Caco-2 (cell line): ENCODE measurements around the gene CD1B. TPM values are rescaled to one million over a fixed set of nuclear protein-coding genes. Genes with fewer than 3 reads are reported as not detected.

ENCODE experiments used
- BruUV-seq: library from RNA; stranded (reverse); fragments of 400-500 nt; replicated peaks from 2 replicates; lab custom pipeline; 2021; lab: Mats Ljungman, UMichigan
- CTCF ChIA-PET: fragments of 300-600 bp; sonication (Branson Sonifier 250); formaldehyde crosslinking; loops from one replicate; lab custom pipeline; 2022; ENCODE audit warnings: antibody characterized with exemption; lab: Charles Lee
- POLR2A ChIA-PET: fragments of 300-600 bp; sonication (Branson Sonifier 250); formaldehyde crosslinking; loops from one replicate; lab custom pipeline; 2022; ENCODE audit warnings: antibody characterized with exemption; lab: Charles Lee
- DNase-seq, 2 experiments: peaks; one replicate each; pipeline versions ENCODE4 v3.0.0 to v3.0.0-alpha.2; 2020 to 2022
- H3K27me3 ChIP-seq: replicated peaks from 2 replicates; pipeline ENCODE4 v1.6.0; 2011; ENCODE audit warnings: low read length; ENCODE audit not compliant: control insufficient read depth, insufficient read depth
- H3K36me3 ChIP-seq: 2 replicates; pipeline ENCODE4 v1.5.1; 2011; ENCODE audit warnings: low read length; ENCODE audit not compliant: control insufficient read depth, insufficient read depth
- H3K4me1 ChIP-seq: fragments of 250-450 bp; sonication (Bioruptor Pico); 2 replicates; pipeline ENCODE4 v1.5.1; 2020; ENCODE audit warnings: mild to moderate bottlenecking
- H3K4me3 ChIP-seq: 2 replicates; pipeline ENCODE4 v1.5.1; 2011; ENCODE audit warnings: low read depth, mild to moderate bottlenecking, control low read depth, low read length
- H3K9me3 ChIP-seq: fragments of 250-450 bp; sonication (Bioruptor Pico); 2 replicates; pipeline ENCODE4 v1.5.1; 2020; ENCODE audit warnings: mild to moderate bottlenecking, moderate library complexity
- H3K27ac Mint-ChIP-seq: one replicate; pipeline ENCODE4 v1.8.0; 2022; ENCODE audit warnings: mixed read lengths; ENCODE audit not compliant: unreplicated experiment
- H3K27me3 Mint-ChIP-seq: one replicate; pipeline ENCODE4 v1.8.0; 2022; ENCODE audit warnings: mixed read lengths; ENCODE audit not compliant: insufficient read depth, unreplicated experiment
- H3K36me3 Mint-ChIP-seq: one replicate; pipeline ENCODE4 v1.8.0; 2022; ENCODE audit warnings: mild to moderate bottlenecking, mixed read lengths; ENCODE audit not compliant: insufficient read depth, unreplicated experiment
- H3K4me1 Mint-ChIP-seq: one replicate; pipeline ENCODE4 v1.8.0; 2022; ENCODE audit warnings: low read depth, mixed read lengths; ENCODE audit not compliant: unreplicated experiment
- H3K4me3 Mint-ChIP-seq: one replicate; pipeline ENCODE4 v1.8.0; 2022; ENCODE audit warnings: mild to moderate bottlenecking, moderate library complexity, mixed read lengths; ENCODE audit not compliant: unreplicated experiment
- H3K9me3 Mint-ChIP-seq: one replicate; pipeline ENCODE4 v1.8.0; 2022; ENCODE audit warnings: mixed read lengths; ENCODE audit not compliant: unreplicated experiment
- CTCF ChIP-seq, 2 experiments: fragments of 200-600 bp in 1 of 2; IDR thresholded peaks; 1 replicate in 1 of 2; 2 replicates in 1 of 2; pipeline versions ENCODE4 v1.5.1 to v1.8.0; 2011 to 2022; ENCODE audit warnings: antibody characterized with exemption in 1 of 2, control low read depth in 1 of 2, inconsistent platforms in 1 of 2, low read depth in 1 of 2, low read length in 1 of 2, mild to moderate bottlenecking in 1 of 2, moderate library complexity in 1 of 2; ENCODE audit not compliant: insufficient read depth in 1 of 2, severe bottlenecking in 1 of 2, unreplicated experiment in 1 of 2
- intact Hi-C: fragments of 100-400 bp; cut with micrococcal nuclease; formaldehyde crosslinking; loops from one replicate; pipeline ENCODE4 v1.10.0; 2022; ENCODE audit not compliant: unreplicated experiment
- total RNA-seq: library from RNA; stranded (reverse); gene quantifications from 2 replicates; pipeline ENCODE4 v1.2.3, GENCODE V29; 2022

The CD1B gene
- total RNA-seq, 1 experiment from 2014 or later, result not detected

GRCh38 chr1:158335213-158335532 is 3.8 kb upstream of the CD1B start:
- DNase-seq, result no peak
- Mint-ChIP-seq H3K9me3 (no peaks in the 10 kb centered on the region), H3K4me1 (no peaks in the 10 kb centered on the region), H3K27me3 (peaks cover 3% of the 10 kb centered on the region), H3K36me3 (no peaks in the 10 kb centered on the region), H3K4me3 (no peak overlapping the region), H3K27ac (no peak overlapping the region)
- Histone ChIP-seq H3K4me3 (no peak overlapping the region), H3K36me3 (no peaks in the 10 kb centered on the region), H3K4me1 (no peaks in the 10 kb centered on the region), H3K9me3 (no peaks in the 10 kb centered on the region), H3K27me3 (no peaks in the 10 kb centered on the region)
- TF ChIP-seq CTCF (IDR thresholded peaks at IDR 0.05; ENCODE audit: insufficient read depth in 1 of 2, low read depth in 1 of 2, low read length in 1 of 2, severe bottlenecking in 1 of 2, unreplicated experiment in 1 of 2), result no peak
- intact Hi-C loops, result no loop called here
- POLR2A ChIA-PET, result no interaction called here
- CTCF ChIA-PET, result no interaction called here
- no TSS peak for BruUV-seq

GRCh38 chr1:158334526-158335212 is 3.3 kb upstream of the CD1B start:
- no peaks in the 10 kb centered on the region for H3K36me3 ChIP-seq
- no TSS peak for BruUV-seq
- intact Hi-C loops, result no loop called here
- peaks cover 3% of the 10 kb centered on the region for H3K27me3 Mint-ChIP-seq
- H3K27ac Mint-ChIP-seq, result no peak overlapping the region
- H3K4me1 ChIP-seq, result no peaks in the 10 kb centered on the region
- H3K4me3 ChIP-seq, result no peak overlapping the region
- ChIA-PET CTCF (no interaction called here), POLR2A (no interaction called here)
- no peaks in the 10 kb centered on the region for H3K9me3 Mint-ChIP-seq
- TF ChIP-seq CTCF (IDR thresholded peaks at IDR 0.05; ENCODE audit: insufficient read depth in 1 of 2, low read depth in 1 of 2, low read length in 1 of 2, severe bottlenecking in 1 of 2, unreplicated experiment in 1 of 2), result no peak
- no peaks in the 10 kb centered on the region for H3K27me3 ChIP-seq
- no peak overlapping the region for H3K4me3 Mint-ChIP-seq
- H3K36me3 Mint-ChIP-seq, result no peaks in the 10 kb centered on the region
- H3K9me3 ChIP-seq, result no peaks in the 10 kb centered on the region
- H3K4me1 Mint-ChIP-seq, result no peaks in the 10 kb centered on the region
- DNase-seq, result no peak

- Mint-ChIP-seq H3K27me3 (peaks cover under 1% of the 10 kb centered on the region), H3K4me1 (no peaks in the 10 kb centered on the region), H3K4me3 (no peak overlapping the region), H3K36me3 (no peaks in the 10 kb centered on the region), H3K27ac (no peak overlapping the region), H3K9me3 (no peaks in the 10 kb centered on the region)
- Histone ChIP-seq H3K9me3 (no peaks in the 10 kb centered on the region), H3K4me3 (no peak overlapping the region), H3K27me3 (no peaks in the 10 kb centered on the region), H3K36me3 (no peaks in the 10 kb centered on the region), H3K4me1 (no peaks in the 10 kb centered on the region)
- DNase-seq, result no peak
- intact Hi-C loops, result no loop called here
- ChIA-PET CTCF (no interaction called here), POLR2A (no interaction called here)
- TF ChIP-seq CTCF (IDR thresholded peaks at IDR 0.05; ENCODE audit: insufficient read depth in 1 of 2, low read depth in 1 of 2, low read length in 1 of 2, severe bottlenecking in 1 of 2, unreplicated experiment in 1 of 2), result no peak
- BruUV-seq, result no TSS peak
These were observed 2.2 kb upstream of the CD1B start for GRCh38 chr1:158333405-158334155.
